Duodenal mucosa (tissue), 2 donors: ENCODE results near the gene TSKS.

Source experiments
- H3K27ac ChIP-seq: one replicate; pipeline ENCODE4 v1.7.0; 2013; ENCODE audit warnings: low read depth, low read length
- H3K27me3 ChIP-seq, 2 donors: one replicate each; pipeline ENCODE4 v1.7.0; 2013; ENCODE audit warnings: low read length in 2 of 2, control low read depth in 1 of 2; ENCODE audit not compliant: insufficient read depth in 2 of 2, control insufficient read depth in 1 of 2
- H3K36me3 ChIP-seq, 2 donors: one replicate each; pipeline ENCODE4 v1.7.0; 2013; ENCODE audit warnings: low read length in 2 of 2, control low read depth in 1 of 2; ENCODE audit not compliant: insufficient read depth in 2 of 2, control insufficient read depth in 1 of 2
- H3K4me1 ChIP-seq, 2 donors: one replicate each; pipeline ENCODE4 v1.7.0; 2013; ENCODE audit warnings: low read length in 2 of 2, control low read depth in 1 of 2; ENCODE audit not compliant: insufficient read depth in 2 of 2, control insufficient read depth in 1 of 2
- H3K4me3 ChIP-seq, 2 donors: one replicate each; pipeline ENCODE4 v1.7.0; 2013; ENCODE audit warnings: low read length in 2 of 2, low read depth in 1 of 2
- H3K9ac ChIP-seq, 2 donors: one replicate each; pipeline ENCODE4 v1.7.0; 2013; ENCODE audit warnings: low read length in 2 of 2, low read depth in 1 of 2
- H3K9me3 ChIP-seq, 2 donors: one replicate each; pipeline ENCODE4 v1.7.0; 2013; ENCODE audit warnings: low read length in 2 of 2, control low read depth in 1 of 2; ENCODE audit not compliant: control insufficient read depth in 1 of 2

The TSKS gene

DNA sequence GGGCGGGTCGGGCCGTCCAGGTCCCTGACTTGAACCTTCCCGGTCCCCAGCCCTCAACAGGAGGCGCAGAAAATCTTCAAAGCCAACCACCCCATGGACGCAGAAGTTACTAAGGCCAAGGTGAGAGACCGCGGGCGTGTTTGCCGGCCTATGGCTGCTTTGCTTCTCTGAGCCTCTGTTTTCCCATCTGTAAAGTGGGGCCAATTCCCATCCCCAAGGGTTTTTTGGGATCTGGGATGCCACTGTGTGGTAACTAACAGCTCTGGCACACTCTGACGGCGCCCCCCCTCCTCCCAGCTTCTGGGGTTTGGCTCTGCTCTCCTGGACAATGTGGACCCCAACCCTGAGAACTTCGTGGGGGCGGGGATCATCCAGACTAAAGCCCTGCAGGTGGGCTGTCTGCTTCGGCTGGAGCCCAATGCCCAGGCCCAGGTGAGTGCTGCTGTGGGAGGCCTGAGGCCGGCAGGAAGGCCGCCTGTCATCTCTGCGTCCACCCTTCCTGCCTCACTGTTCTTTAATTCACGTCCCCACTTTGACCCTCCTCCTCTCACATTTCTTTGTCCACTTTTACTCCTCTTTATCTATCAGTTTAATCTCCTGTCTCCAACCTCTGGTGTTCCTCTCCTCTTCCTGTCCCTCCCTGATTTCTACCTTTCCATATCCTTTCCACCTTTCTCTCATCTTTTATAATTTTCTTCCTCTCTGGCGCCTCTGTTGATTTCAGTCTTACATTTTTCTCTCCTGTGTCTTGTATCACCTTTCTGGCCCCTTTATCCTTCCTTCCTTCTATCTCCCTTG lies 42.9 kb upstream of the TSKS start:
- no peak overlapping the region for H3K9ac ChIP-seq
- H3K36me3 ChIP-seq, result peaks cover 11 to 27% of the 10 kb centered on the region in 2 donors
- H3K4me3 ChIP-seq, result no peak overlapping the region
- no peaks in the 10 kb centered on the region for H3K27me3 ChIP-seq
- H3K27ac ChIP-seq, result no peak overlapping the region
- H3K4me1 ChIP-seq, result peaks cover 8% of the 10 kb centered on the region in 2 donors
- no peaks in the 10 kb centered on the region for H3K9me3 ChIP-seq

- no peak overlapping the region for H3K9ac ChIP-seq
- no peaks in the 10 kb centered on the region for H3K9me3 ChIP-seq
- H3K4me3 ChIP-seq, result no peak overlapping the region
- H3K4me1 ChIP-seq, result no peaks in the 10 kb centered on the region
- H3K36me3 ChIP-seq, result peaks cover 18 to 51% of the 10 kb centered on the region in 2 donors
- no peaks in the 10 kb centered on the region for H3K27me3 ChIP-seq
- H3K27ac ChIP-seq, result no peak overlapping the region
Observed at GRCh38 chr19:49803529-49803856, 40.4 kb upstream of the TSKS start.

DNA sequence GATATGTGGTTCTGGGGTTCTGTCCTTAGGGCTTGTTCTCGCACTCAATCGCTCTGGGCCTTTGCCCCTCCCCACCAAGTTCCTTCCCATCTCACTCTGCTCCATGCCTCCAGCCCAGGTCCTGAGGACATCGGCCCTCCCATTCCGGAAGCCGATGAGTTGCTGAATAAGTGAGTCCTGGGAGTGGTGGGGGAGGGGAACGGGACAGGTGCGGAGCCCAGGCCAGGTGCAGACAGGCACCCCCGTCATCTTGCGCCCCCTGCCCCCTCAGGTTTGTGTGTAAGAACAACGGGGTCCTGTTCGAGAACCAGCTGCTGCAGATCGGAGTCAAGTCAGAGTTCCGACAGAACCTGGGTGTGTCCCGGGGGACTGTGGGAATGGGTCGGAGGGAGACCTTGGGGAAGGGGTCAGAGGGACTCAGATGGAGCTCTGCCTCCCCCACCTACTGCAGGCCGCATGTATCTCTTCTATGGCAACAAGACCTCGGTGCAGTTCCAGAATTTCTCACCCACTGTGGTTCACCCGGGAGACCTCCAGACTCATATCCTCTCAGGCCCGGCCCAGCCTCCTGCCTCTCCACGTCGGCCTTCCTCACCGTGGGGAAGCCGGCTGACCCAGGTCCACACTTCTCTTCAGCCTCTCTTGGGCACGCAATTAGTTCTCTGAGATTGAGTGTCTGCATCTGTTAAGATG lies 39.9 kb upstream of the TSKS start:
- Histone ChIP-seq H3K4me1 (no peaks in the 10 kb centered on the region), H3K9me3 (no peaks in the 10 kb centered on the region), H3K27ac (no peak overlapping the region), H3K4me3 (no peak overlapping the region), H3K36me3 (peaks cover 23 to 56% of the 10 kb centered on the region in 2 donors), H3K9ac (peak overlapping the region in 1 of 2 donors; percentile 32), H3K27me3 (no peaks in the 10 kb centered on the region)

DNA sequence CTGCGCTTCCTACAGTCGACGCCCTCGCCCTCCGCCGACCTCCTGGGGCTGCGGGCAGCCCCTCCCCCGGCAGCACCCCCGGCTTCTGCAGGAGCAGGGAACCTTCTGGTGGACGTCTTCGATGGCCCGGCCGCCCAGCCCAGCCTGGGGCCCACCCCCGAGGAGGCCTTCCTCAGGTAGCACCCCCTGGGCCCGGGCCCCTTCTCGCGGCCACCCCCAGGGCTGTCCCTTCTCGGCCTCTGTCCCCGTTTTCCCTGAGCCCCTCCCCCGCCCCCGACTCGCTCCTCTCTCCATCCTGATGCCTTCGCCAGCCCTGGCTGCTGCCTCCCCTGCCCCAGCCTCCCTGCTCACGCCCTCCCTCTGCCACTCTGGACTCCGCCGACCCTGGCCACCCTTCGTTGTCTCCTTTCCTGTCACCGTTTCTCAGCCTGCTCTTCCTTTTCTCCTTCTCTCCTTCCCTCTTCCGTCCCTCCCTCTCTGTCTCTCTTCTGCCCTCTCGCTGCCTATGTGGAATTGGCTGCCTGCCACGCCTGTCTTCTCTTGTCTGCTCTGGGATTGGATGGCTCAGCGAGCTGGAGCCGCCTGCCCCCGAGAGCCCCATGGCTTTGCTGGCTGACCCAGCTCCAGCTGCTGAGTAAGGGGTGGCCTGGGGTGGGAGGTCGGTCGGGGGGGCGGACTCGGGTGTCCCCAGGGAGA lies 39.0 kb upstream of the TSKS start:
- Histone ChIP-seq H3K4me3 (peak overlapping the region in 1 of 2 donors; percentile 60), H3K9me3 (no peaks in the 10 kb centered on the region), H3K27me3 (no peaks in the 10 kb centered on the region), H3K4me1 (no peaks in the 10 kb centered on the region), H3K27ac (no peak overlapping the region), H3K36me3 (peaks cover 25 to 64% of the 10 kb centered on the region in 2 donors), H3K9ac (no peak overlapping the region)

DNA sequence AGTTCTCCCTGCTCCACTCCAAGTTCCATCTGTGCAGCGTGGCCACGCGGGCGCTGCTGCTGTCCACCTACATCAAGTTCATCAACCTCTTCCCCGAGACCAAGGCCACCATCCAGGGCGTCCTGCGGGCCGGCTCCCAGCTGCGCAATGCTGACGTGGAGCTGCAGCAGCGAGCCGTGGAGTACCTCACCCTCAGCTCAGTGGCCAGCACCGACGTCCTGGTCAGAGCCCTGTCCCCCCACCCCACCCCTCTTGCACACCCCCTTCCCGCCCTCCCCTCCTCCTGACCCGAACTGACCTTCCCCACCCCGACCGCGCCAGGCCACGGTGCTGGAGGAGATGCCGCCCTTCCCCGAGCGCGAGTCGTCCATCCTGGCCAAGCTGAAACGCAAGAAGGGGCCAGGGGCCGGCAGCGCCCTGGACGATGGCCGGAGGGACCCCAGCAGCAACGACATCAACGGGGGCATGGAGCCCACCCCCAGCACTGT lies 38.3 kb upstream of the TSKS start:
- Histone ChIP-seq H3K4me3 (no peak overlapping the region), H3K4me1 (no peaks in the 10 kb centered on the region), H3K36me3 (peaks cover 32 to 68% of the 10 kb centered on the region in 2 donors), H3K27me3 (no peaks in the 10 kb centered on the region), H3K27ac (no peak overlapping the region), H3K9me3 (no peaks in the 10 kb centered on the region), H3K9ac (no peak overlapping the region)

DNA sequence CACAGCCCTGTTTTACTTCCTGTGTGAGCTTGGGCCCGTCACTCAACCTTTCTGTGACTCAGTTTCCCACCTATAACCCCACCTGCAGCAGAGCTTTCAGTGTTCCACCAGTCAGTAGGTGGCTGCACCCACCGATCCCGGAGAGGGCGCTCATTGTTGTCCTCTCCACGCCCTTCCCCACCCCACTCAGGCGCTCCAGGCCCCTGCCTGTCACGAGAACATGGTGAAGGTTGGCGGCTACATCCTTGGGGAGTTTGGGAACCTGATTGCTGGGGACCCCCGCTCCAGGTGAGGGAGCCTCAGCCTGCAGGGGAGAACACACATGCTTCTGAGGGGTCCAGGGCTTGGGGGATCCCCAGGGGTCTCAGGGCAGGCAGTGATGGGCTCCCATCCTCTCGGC lies 37.7 kb upstream of the TSKS start:
- H3K9ac ChIP-seq, result no peak overlapping the region
- peaks cover 37 to 68% of the 10 kb centered on the region in 2 donors for H3K36me3 ChIP-seq
- no peak overlapping the region for H3K27ac ChIP-seq
- no peaks in the 10 kb centered on the region for H3K4me1 ChIP-seq
- H3K27me3 ChIP-seq, result no peaks in the 10 kb centered on the region
- H3K4me3 ChIP-seq, result no peak overlapping the region
- H3K9me3 ChIP-seq, result no peaks in the 10 kb centered on the region

DNA sequence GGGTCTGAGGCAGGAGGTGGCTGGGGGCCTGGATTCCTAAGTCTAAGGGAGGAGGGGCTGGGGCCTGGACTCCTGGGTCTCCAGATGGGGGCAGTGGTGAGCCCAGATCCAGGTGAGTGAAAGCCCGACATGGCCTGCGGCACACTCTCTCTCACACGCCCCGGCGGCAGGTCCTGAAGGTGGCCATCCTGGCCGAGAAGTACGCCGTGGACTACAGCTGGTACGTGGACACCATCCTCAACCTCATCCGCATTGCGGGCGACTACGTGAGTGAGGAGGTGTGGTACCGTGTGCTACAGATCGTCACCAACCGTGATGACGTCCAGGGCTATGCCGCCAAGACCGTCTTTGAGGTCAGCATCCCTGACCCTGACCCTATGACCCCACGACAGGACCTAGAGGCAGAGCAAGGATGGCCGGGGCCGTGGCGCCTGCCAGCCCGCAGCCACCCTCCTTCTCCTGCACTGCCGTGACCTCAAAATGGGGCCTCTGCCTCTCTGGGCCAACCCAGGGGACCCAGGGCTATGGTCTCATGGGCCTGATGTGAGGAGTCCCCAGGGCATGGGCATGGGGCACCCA lies 36.8 kb upstream of the TSKS start:
- H3K9ac ChIP-seq, result no peak overlapping the region
- no peaks in the 10 kb centered on the region for H3K4me1 ChIP-seq
- H3K4me3 ChIP-seq, result no peak overlapping the region
- H3K9me3 ChIP-seq, result no peaks in the 10 kb centered on the region
- no peaks in the 10 kb centered on the region for H3K27me3 ChIP-seq
- peaks cover 41 to 76% of the 10 kb centered on the region in 2 donors for H3K36me3 ChIP-seq
- no peak overlapping the region for H3K27ac ChIP-seq

- no peaks in the 10 kb centered on the region for H3K4me1 ChIP-seq
- no peak overlapping the region for H3K27ac ChIP-seq
- no peak overlapping the region for H3K9ac ChIP-seq
- H3K27me3 ChIP-seq, result no peaks in the 10 kb centered on the region
- peaks cover 42 to 81% of the 10 kb centered on the region in 2 donors for H3K36me3 ChIP-seq
- H3K9me3 ChIP-seq, result no peaks in the 10 kb centered on the region
- no peak overlapping the region for H3K4me3 ChIP-seq
Observed at GRCh38 chr19:49799271-49799797, 36.2 kb upstream of the TSKS start.

DNA sequence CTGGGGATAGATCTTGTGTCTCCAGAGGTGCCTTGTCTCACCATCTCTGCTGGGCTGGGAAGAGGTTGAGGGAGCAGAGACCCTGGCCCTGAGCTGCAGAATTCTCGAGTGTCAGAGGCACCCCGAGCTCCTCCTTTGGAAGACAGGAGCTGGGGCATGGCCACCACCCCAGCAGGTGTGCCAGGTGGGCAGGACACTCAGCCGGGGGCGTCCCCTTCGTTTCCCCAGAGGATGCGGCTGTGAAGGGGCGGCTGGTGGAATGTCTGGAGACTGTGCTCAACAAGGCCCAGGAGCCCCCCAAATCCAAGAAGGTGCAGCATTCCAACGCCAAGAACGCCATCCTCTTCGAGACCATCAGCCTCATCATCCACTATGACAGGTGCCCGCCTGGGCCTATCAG lies 35.5 kb upstream of the TSKS start:
- H3K27ac ChIP-seq, result no peak overlapping the region
- H3K4me1 ChIP-seq, result no peaks in the 10 kb centered on the region
- H3K4me3 ChIP-seq, result no peak overlapping the region
- no peaks in the 10 kb centered on the region for H3K27me3 ChIP-seq
- H3K36me3 ChIP-seq, result peaks cover 41 to 83% of the 10 kb centered on the region in 2 donors
- no peaks in the 10 kb centered on the region for H3K9me3 ChIP-seq
- no peak overlapping the region for H3K9ac ChIP-seq
